ENCODE measurements around the gene RSPO3. TPM values are rescaled to one million over a fixed set of nuclear protein-coding genes. Genes with fewer than 3 reads are reported as not detected.

RSPO3 gene
- total and polyA plus RNA-seq, 9 of the 15 experiments (the other 6 are each of a cell fraction or from before 2014, with no cell fraction given), result not detected

DNA sequence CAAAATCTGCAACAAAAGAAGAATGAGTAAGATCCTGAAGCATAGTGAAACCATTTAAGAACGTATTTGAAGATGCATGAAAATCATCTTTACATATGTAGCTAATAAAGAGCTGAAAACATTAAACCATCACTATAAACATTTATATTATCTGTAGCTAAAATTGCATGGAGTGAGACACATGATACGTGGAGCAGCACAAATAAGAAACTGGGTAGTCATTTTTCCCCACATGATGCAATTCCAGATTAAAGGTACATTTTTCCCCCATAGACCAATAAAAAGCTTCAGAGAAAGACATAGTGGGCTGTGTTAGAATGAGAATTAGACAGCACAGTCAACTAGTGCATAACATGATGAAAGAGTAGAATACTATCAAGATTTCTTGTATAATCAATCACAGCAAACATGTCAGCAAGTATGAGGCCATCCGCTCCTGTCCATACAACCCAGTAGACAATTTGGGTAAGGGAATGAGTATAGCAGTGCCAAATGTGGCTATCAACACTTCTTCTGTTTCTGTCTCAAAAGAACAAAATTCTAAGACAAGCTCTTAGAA lies 67.0 kb downstream of the RSPO3 start:
- no peak overlapping the region for H2AFZ ChIP-seq (ENCODE audit: low read depth, low read length)
- DNase-seq (ENCODE audit: extremely low read depth in 1 of 4, low spot score in 3 of 4) (no peak), FAIRE-seq (no peak), ATAC-seq (no peak)
- 0% methylated on average over 3 of the region's 3 CpGs for WGBS (ENCODE audit: insufficient coverage, low coverage, missing lambda C conversion rate)
- no peaks in the 10 kb centered on the region for H3K9me1 ChIP-seq (ENCODE audit: control insufficient read depth, insufficient read depth, low read length)
- CTCF ChIA-PET (ENCODE audit: low intra/inter-chr PET ratio), result no interaction called here
- H3K9me3 ChIP-seq (replicated peaks; ENCODE audit: control insufficient read depth, insufficient read depth, low read depth, low read length), result no peaks in the 10 kb centered on the region
- H4K20me1 ChIP-seq (replicated peaks; ENCODE audit: control insufficient read depth, insufficient read depth, low read length), result no peaks in the 10 kb centered on the region
- no peak overlapping the region for H3K27ac ChIP-seq (ENCODE audit: extremely low read depth, low read depth, low read length)
- H3K9ac ChIP-seq (ENCODE audit: insufficient read depth in 1 of 2, low read depth in 2 of 2, low read length in 2 of 2), result no peak overlapping the region
- POLR2A ChIA-PET, result no interaction called here
- H3K4me3 ChIP-seq, result no peak overlapping the region
- no peaks in the 10 kb centered on the region for H3K36me3 ChIP-seq (ENCODE audit: control insufficient read depth, insufficient read depth, low read length)
- intact Hi-C loops (cut with micrococcal nuclease) (loop anchor here (5.0 kb wide), 1 partner anchor 237 kb away; no protein-coding TSS in a partner anchor), in situ Hi-C loops (cut with MboI) (no loop called here)
- H3K27me3 ChIP-seq (ENCODE audit: control insufficient read depth in 2 of 2, insufficient read depth in 2 of 2, low read length in 2 of 2), result no peaks in the 10 kb centered on the region
- no peaks in the 10 kb centered on the region for H3K4me1 ChIP-seq (replicated peaks in 1 of 2; ENCODE audit: control insufficient read depth in 2 of 2, insufficient read depth in 2 of 2, low read length in 2 of 2)
- no peak overlapping the region for H3K4me2 ChIP-seq (ENCODE audit: insufficient read depth, low read length)
- TF ChIP-seq MEF2A (IDR thresholded peaks at IDR 0.05; ENCODE audit: control insufficient read depth, low read depth, low read length), result no peak
- H3K79me2 ChIP-seq (ENCODE audit: control insufficient read depth, insufficient read depth, low read length), result no peaks in the 10 kb centered on the region
- no TSS peak for BruUV-seq (replicated peaks)

- FAIRE-seq, result no peak
- BruUV-seq (replicated peaks), result no TSS peak
- Histone ChIP-seq H3K9me1 (ENCODE audit: control insufficient read depth, insufficient read depth, low read length) (no peaks in the 10 kb centered on the region), H2AFZ (ENCODE audit: low read depth, low read length) (no peak overlapping the region), H3K9ac (ENCODE audit: insufficient read depth in 1 of 2, low read depth in 2 of 2, low read length in 2 of 2) (no peak overlapping the region), H3K36me3 (ENCODE audit: control insufficient read depth, insufficient read depth, low read length) (no peaks in the 10 kb centered on the region), H3K9me3 (replicated peaks; ENCODE audit: control insufficient read depth, insufficient read depth, low read depth, low read length) (no peaks in the 10 kb centered on the region), H3K79me2 (ENCODE audit: control insufficient read depth, insufficient read depth, low read length) (no peaks in the 10 kb centered on the region), H4K20me1 (replicated peaks; ENCODE audit: control insufficient read depth, insufficient read depth, low read length) (no peaks in the 10 kb centered on the region), H3K27ac (ENCODE audit: extremely low read depth, low read depth, low read length) (no peak overlapping the region), H3K4me1 (replicated peaks in 1 of 2; ENCODE audit: control insufficient read depth in 2 of 2, insufficient read depth in 2 of 2, low read length in 2 of 2) (no peaks in the 10 kb centered on the region), H3K4me3 (no peak overlapping the region), H3K4me2 (ENCODE audit: insufficient read depth, low read length) (no peak overlapping the region), H3K27me3 (ENCODE audit: control insufficient read depth in 2 of 2, insufficient read depth in 2 of 2, low read length in 2 of 2) (no peaks in the 10 kb centered on the region)
- 1% methylated on average over 6 of the region's 6 CpGs for WGBS (ENCODE audit: insufficient coverage, low coverage, missing lambda C conversion rate)
- POLR2A ChIA-PET, result no interaction called here
- DNase-seq (ENCODE audit: extremely low read depth in 1 of 4, low spot score in 3 of 4), result peak; percentile 24 to 67 (median 37)
- in situ Hi-C loops (cut with MboI) (no loop called here), intact Hi-C loops (cut with micrococcal nuclease) (loop anchor here (2.0 to 5.0 kb wide), 2 partner anchors 235 to 352 kb away; no protein-coding TSS in a partner anchor)
- ATAC-seq, result peak; percentile 94
- CTCF ChIA-PET (ENCODE audit: low intra/inter-chr PET ratio), result interaction anchor here (0.6 to 0.7 kb wide), 2 partner anchors 217 to 329 kb away, joined by 3 to 4 read pairs; no protein-coding TSS in a partner anchor
- TF ChIP-seq RAD21 (CRISPR knock-in tag; conservative IDR thresholded peaks at IDR 0.05 in 1 of 2, IDR thresholded peaks at IDR 0.05 in 1 of 2) (peak; percentile 33 to 57; a peak in 3 of 4 replicates), ZNF408 (CRISPR knock-in tag; IDR thresholded peaks at IDR 0.05; ENCODE audit: low read depth) (no peak), PPARD (CRISPR knock-in tag; IDR thresholded peaks at IDR 0.05) (no peak), TARDBP (IDR thresholded peaks at IDR 0.05) (no peak), ZNF232 (CRISPR knock-in tag; IDR thresholded peaks at IDR 0.05) (no peak), ZNF347 (CRISPR knock-in tag; IDR thresholded peaks at IDR 0.05; ENCODE audit: low read depth) (no peak), CTBP1 (IDR thresholded peaks at IDR 0.05; ENCODE audit: borderline replicate concordance) (no peak), PTRF (tag; IDR thresholded peaks at IDR 0.05) (no peak)
- TF ChIP-seq, protein P1, sequence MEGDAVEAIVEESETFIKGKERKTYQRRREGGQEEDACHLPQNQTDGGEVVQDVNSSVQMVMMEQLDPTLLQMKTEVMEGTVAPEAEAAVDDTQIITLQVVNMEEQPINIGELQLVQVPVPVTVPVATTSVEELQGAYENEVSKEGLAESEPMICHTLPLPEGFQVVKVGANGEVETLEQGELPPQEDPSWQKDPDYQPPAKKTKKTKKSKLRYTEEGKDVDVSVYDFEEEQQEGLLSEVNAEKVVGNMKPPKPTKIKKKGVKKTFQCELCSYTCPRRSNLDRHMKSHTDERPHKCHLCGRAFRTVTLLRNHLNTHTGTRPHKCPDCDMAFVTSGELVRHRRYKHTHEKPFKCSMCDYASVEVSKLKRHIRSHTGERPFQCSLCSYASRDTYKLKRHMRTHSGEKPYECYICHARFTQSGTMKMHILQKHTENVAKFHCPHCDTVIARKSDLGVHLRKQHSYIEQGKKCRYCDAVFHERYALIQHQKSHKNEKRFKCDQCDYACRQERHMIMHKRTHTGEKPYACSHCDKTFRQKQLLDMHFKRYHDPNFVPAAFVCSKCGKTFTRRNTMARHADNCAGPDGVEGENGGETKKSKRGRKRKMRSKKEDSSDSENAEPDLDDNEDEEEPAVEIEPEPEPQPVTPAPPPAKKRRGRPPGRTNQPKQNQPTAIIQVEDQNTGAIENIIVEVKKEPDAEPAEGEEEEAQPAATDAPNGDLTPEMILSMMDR (IDR thresholded peaks at IDR 0.05 in 2 of 3, conservative IDR thresholded peaks at IDR 0.05 in 1 of 3; ENCODE audit: insufficient read depth in 2 of 3, low read depth in 1 of 3, low read length in 3 of 3), result peak; percentile 63 to 70 (median 69)
Measured at GRCh38 chr6:127186889-127187288, 68.4 kb downstream of the RSPO3 start.

Data from K562 (cell line).